Endodermal cell (in vitro differentiated cells): ENCODE results near the gene ATXN1. TPM values are rescaled to one million over a fixed set of nuclear protein-coding genes. Genes with fewer than 3 reads are reported as not detected.

Experiments
- DNase-seq: peaks from one replicate; pipeline ENCODE4 v3.0.0-alpha.2; 2017
- H3K27ac ChIP-seq: 2 replicates; pipeline ENCODE4 v1.5.1; 2013; ENCODE audit warnings: mild to moderate bottlenecking, low read depth, low read length, moderate library complexity
- H3K27me3 ChIP-seq: 2 replicates; pipeline ENCODE4 v1.6.1; 2013; ENCODE audit warnings: mild to moderate bottlenecking, low read length, moderate library complexity; ENCODE audit not compliant: insufficient read depth, control insufficient read depth, poor library complexity, severe bottlenecking
- H3K36me3 ChIP-seq: 2 replicates; pipeline ENCODE4 v1.7.0; 2013; ENCODE audit warnings: mild to moderate bottlenecking, low read length, moderate library complexity; ENCODE audit not compliant: control insufficient read depth, insufficient read depth
- H3K4me1 ChIP-seq: one replicate; pipeline ENCODE4 v1.7.0; 2013; ENCODE audit warnings: low read length; ENCODE audit not compliant: control insufficient read depth, insufficient read depth
- H3K4me3 ChIP-seq: 2 replicates; pipeline ENCODE4 v1.5.1; 2013; ENCODE audit warnings: mild to moderate bottlenecking, low read length, moderate library complexity
- H3K9ac ChIP-seq: 2 replicates; pipeline ENCODE4 v1.6.1; 2013; ENCODE audit warnings: mild to moderate bottlenecking, low read length, moderate library complexity; ENCODE audit not compliant: poor library complexity, severe bottlenecking; ENCODE audit errors: extremely low read depth
- H3K9me3 ChIP-seq: 2 replicates; pipeline ENCODE4 v1.6.1; 2013; ENCODE audit warnings: mild to moderate bottlenecking, low read length, moderate library complexity; ENCODE audit not compliant: control insufficient read depth
- H3K27ac Mint-ChIP-seq: 2 replicates; pipeline ENCODE4 v1.8.0; 2020; ENCODE audit warnings: mixed read lengths
- H3K27me3 Mint-ChIP-seq: 2 replicates; pipeline ENCODE4 v1.8.0; 2021; ENCODE audit warnings: mild to moderate bottlenecking, mixed read lengths; ENCODE audit not compliant: insufficient read depth
- H3K36me3 Mint-ChIP-seq: 2 replicates; pipeline ENCODE4 v1.8.0; 2020; ENCODE audit warnings: low read depth, mixed read lengths
- H3K4me1 Mint-ChIP-seq: 2 replicates; pipeline ENCODE4 v1.8.0; 2020; ENCODE audit warnings: mixed read lengths
- H3K4me3 Mint-ChIP-seq: 2 replicates; pipeline ENCODE4 v1.8.0; 2020; ENCODE audit warnings: mild to moderate bottlenecking, moderate library complexity, mixed read lengths
- H3K9me3 Mint-ChIP-seq: 2 replicates; pipeline ENCODE4 v1.8.0; 2020; ENCODE audit warnings: mild to moderate bottlenecking, mixed read lengths
- WGBS, 2 experiments: methylation state at CpG; one replicate each; pipeline versions ENCODE4 v1.1.5 to v1.1.7; 2013; ENCODE audit warnings: missing lambda C conversion rate in 2 of 2, mixed read lengths in 1 of 2; ENCODE audit not compliant: insufficient coverage in 1 of 2, insufficient read length in 1 of 2; 5-methylcytosine and 5-hydroxymethylcytosine counted together
- total RNA-seq, 2 donors: library from RNA; stranded (reverse); fragmentation: NEBNext Ultra II Directional in 1 of 2; extraction: Animal tissue kit (Norgen Biotek cat#: 25700) in 1 of 2; gene quantifications; 2 replicates in 1 of 2; 3 replicates in 1 of 2; pipeline ENCODE4 v1.2.1, GENCODE V29; 2021
- TF ChIP-seq, protein P1 (sequence below): fragments of 200-600 bp; sonication (generic); conservative IDR thresholded peaks from 2 replicates; pipeline ENCODE4 v1.5.0; 2021; ENCODE audit warnings: antibody characterized with exemption, mild to moderate bottlenecking

The ATXN1 gene
- total RNA-seq, 2 donors from 2014 or later, result 10.4 to 15.9 TPM

DNA sequence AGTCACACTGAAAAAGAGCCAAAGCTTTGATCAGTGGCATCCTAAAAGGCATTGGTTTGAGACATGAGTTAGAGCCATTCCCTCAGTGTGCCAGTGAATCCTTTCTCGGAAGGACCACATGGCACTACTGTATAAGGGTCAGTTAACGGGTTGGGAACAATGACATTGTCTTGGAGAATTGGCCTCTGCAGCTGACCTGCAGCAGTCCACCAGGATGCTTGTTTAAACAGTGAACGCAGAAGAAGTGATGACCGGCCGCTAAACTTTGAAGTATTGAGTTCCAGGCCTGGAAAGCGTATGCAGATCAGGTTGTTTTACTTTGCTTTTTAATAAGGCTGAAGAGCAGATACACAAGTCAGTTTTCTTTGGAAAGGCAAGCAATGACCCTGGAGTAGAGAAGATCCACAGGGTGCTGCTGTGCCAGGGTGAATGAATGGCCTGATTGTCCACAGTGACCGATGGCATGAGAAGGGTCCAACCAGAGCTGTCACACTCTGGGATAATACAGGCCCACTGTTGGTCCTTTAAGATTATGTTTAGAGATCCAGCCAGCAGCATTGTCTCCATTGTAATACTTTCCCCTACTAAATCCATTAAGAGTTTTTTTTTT is 465.1 kb downstream of the ATXN1 start:
- Histone ChIP-seq H3K4me3 (no peak overlapping the region), H3K36me3 (peaks cover 20% of the 10 kb centered on the region), H3K9ac (no peak overlapping the region), H3K4me1 (peaks cover 6% of the 10 kb centered on the region), H3K27ac (no peak overlapping the region), H3K27me3 (no peaks in the 10 kb centered on the region), H3K9me3 (no peaks in the 10 kb centered on the region)
- Mint-ChIP-seq H3K4me1 (peaks cover 11% of the 10 kb centered on the region), H3K27me3 (no peaks in the 10 kb centered on the region), H3K36me3 (peaks cover 3% of the 10 kb centered on the region), H3K4me3 (no peak overlapping the region), H3K27ac (no peak overlapping the region), H3K9me3 (peaks cover 7% of the 10 kb centered on the region)
- TF ChIP-seq, protein P1, sequence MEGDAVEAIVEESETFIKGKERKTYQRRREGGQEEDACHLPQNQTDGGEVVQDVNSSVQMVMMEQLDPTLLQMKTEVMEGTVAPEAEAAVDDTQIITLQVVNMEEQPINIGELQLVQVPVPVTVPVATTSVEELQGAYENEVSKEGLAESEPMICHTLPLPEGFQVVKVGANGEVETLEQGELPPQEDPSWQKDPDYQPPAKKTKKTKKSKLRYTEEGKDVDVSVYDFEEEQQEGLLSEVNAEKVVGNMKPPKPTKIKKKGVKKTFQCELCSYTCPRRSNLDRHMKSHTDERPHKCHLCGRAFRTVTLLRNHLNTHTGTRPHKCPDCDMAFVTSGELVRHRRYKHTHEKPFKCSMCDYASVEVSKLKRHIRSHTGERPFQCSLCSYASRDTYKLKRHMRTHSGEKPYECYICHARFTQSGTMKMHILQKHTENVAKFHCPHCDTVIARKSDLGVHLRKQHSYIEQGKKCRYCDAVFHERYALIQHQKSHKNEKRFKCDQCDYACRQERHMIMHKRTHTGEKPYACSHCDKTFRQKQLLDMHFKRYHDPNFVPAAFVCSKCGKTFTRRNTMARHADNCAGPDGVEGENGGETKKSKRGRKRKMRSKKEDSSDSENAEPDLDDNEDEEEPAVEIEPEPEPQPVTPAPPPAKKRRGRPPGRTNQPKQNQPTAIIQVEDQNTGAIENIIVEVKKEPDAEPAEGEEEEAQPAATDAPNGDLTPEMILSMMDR, result no peak
- no peak for DNase-seq
- 93 to 100% methylated on average over 6 to 7 of the region's 7 CpGs for whole genome bisulfite sequencing, 2 experiments

DNA sequence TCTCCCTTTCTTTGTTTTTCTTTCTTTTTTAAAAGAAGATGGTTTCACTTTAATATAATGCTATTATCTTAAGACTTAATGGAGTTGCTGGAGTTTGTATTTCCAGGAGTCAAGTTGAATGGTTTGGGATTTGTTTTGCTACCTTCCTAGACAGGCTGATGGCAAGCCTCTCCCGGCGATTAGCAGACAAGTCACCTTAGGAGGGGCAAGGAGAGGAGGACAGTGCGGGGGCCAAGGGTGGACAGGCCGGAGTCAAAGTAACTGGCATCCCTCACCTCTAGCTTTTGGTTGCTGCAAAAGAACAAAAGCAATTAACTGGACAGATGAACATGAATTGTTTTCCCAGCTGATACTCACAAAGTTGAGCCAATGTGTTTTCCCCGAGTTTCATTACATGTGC is 465.8 kb downstream of the ATXN1 start:
- Mint-ChIP-seq H3K4me1 (peaks cover 11% of the 10 kb centered on the region), H3K36me3 (peaks cover 3% of the 10 kb centered on the region), H3K27me3 (no peaks in the 10 kb centered on the region), H3K9me3 (peaks cover 7% of the 10 kb centered on the region), H3K27ac (no peak overlapping the region), H3K4me3 (no peak overlapping the region)
- no peak for DNase-seq
- TF ChIP-seq, protein P1, result no peak
- H3K36me3 ChIP-seq, result peaks cover 21% of the 10 kb centered on the region
- H3K4me3 ChIP-seq, result no peak overlapping the region
- peaks cover 6% of the 10 kb centered on the region for H3K4me1 ChIP-seq
- H3K9ac ChIP-seq, result no peak overlapping the region
- no peaks in the 10 kb centered on the region for H3K27me3 ChIP-seq
- H3K27ac ChIP-seq, result no peak overlapping the region
- WGBS, 2 experiments, result 93 to 100% methylated on average over 1 to 5 of the region's 5 CpGs
- no peaks in the 10 kb centered on the region for H3K9me3 ChIP-seq

DNA sequence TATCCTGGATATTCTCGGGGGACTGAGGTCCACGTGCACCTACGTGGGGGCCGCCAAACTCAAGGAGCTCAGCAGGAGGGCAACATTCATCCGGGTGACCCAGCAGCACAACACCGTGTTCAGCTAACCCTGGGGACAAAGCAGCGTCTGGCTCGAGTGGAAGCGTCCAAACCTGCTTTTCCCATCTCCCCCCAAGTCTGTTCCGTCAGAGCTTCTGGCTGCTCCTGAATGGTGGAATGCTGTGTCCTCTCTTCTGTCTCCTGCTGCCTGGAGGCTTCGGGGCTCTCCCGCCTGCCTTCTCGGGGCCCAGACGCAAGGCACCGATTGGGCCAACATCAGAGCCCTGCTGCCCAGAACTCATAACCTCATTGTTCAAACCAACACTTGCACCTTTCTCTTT is 466.2 kb downstream of the ATXN1 start:
- no peak for DNase-seq
- peaks cover 8% of the 10 kb centered on the region for H3K4me1 Mint-ChIP-seq
- WGBS, 2 experiments, result 91 to 92% methylated on average over 13 to 15 of the region's 15 CpGs

More for the DNA sequence above, 466.2 kb downstream of the ATXN1 start:
- TF ChIP-seq, protein P1, result no peak
- Histone ChIP-seq H3K4me3 (no peak overlapping the region), H3K27me3 (no peaks in the 10 kb centered on the region), H3K9ac (no peak overlapping the region), H3K27ac (no peak overlapping the region), H3K36me3 (peaks cover 23% of the 10 kb centered on the region), H3K4me1 (peaks cover 6% of the 10 kb centered on the region), H3K9me3 (no peaks in the 10 kb centered on the region)
- no peak overlapping the region for H3K4me3 Mint-ChIP-seq
- peaks cover 3% of the 10 kb centered on the region for H3K36me3 Mint-ChIP-seq
- no peak overlapping the region for H3K27ac Mint-ChIP-seq
- peaks cover 5% of the 10 kb centered on the region for H3K9me3 Mint-ChIP-seq
- no peaks in the 10 kb centered on the region for H3K27me3 Mint-ChIP-seq
